ENCODE data around the gene SLC35F3.
"Not testable (repeated sequence)": the region's sequence is repeated elsewhere in the genome, so short reads cannot be mapped to it uniquely, and the experiment has no call there.

The SLC35F3 gene

DNA sequence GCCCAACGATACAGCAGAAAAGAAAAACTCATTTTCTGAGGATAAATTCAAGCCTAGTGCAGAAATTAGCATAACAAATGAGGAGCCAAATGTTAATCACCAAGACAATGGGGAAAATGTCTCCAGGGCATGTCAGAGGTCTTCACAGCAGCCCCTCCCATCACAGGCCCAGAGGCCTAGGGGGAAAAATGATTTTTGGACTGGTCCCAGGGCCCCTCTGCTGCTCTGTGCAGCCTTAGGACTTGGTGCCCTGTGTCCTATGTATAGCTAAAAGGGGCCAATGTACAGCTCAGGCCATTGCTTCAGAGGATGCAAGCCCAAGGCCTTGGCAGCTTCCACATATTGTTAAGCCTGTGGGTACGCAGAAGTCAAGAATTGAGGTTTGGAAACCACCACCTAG is 13.3 kb upstream of the SLC35F3 start:
- POLR2A ChIA-PET; H3K27ac ChIP-seq (ENCODE audit: insufficient read depth in 1 of 2, low read depth in 1 of 2, low read length in 2 of 2, poor library complexity in 1 of 2, severe bottlenecking in 2 of 2); H3K4me3 ChIP-seq (ENCODE audit: control insufficient read depth in 1 of 7, extremely low read depth in 1 of 7, insufficient read depth in 4 of 7, low read depth in 2 of 7, low read length in 6 of 7); DNase-seq; H3K27me3 ChIP-seq (replicated peaks in 2 of 5; ENCODE audit: control insufficient read depth in 4 of 5, insufficient read depth in 5 of 5, low read length in 4 of 5); CTCF ChIA-PET; H3K4me1 ChIP-seq (ENCODE audit: control extremely low read depth in 1 of 4, control insufficient read depth in 4 of 4, insufficient read depth in 4 of 4, low read length in 3 of 4); H3K36me3 ChIP-seq (ENCODE audit: control insufficient read depth in 4 of 4, insufficient read depth in 4 of 4, low read length in 3 of 4): not testable (repeated sequence)
- H3K9me3 ChIP-seq (ENCODE audit: control extremely low read depth in 1 of 5, control insufficient read depth in 4 of 5, insufficient read depth in 2 of 5, low read depth in 1 of 5, low read length in 4 of 5), result peaks cover 0 to 10% (median 2%) of the 10 kb centered on the region in 5 experiments
- WGBS (ENCODE audit: insufficient coverage), result 100% methylated on average over 2 of the region's 2 CpGs

DNA sequence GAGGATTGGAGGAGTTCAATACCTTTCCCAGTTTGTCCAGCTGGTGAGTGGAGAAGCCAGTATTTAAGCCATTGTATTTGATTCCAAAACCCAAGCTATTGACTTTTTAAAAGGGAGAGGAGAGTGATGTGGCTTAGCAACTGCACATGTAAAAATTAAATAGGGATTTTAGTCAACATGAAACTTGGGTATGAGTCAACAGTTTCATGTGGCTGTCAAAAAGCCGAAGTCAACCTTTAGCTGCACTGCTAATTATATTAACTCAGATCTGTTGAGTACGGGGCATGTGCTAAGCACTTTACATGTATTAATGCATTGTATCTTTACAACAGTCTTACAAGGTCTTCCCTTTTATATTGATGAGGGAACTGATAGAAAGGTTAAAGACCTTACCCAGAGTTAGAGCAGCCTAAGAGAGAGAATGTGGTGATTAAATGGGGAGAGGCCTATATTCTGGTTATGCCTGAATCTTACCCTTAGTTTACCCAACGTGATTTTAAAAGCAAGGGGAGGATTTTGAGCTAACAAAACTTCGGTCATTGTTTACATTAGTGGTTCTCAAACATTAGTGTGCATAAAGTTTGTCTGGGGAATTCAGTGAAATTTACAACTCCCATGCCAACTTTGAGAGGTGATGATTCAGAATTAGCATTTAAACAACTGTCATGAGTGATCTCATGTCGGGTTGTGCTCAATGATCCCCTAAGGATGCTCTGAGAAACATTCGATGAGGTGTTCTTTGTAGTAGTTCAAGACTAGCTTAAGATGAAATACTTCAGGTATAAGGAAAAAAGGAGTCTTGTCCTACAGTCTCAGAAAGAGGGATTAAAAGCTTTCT is 6.9 kb upstream of the SLC35F3 start:
- no peaks in the 10 kb centered on the region for H3K4me1 ChIP-seq (ENCODE audit: control extremely low read depth in 1 of 4, control insufficient read depth in 4 of 4, insufficient read depth in 4 of 4, low read length in 3 of 4)
- H3K27me3 ChIP-seq (replicated peaks in 2 of 5; ENCODE audit: control insufficient read depth in 4 of 5, insufficient read depth in 5 of 5, low read length in 4 of 5), result peaks cover 2 to 11% (median 7%) of the 10 kb centered on the region in 5 experiments
- 88% methylated on average over 4 of the region's 6 CpGs for WGBS (ENCODE audit: insufficient coverage)
- POLR2A ChIA-PET, result no interaction called here
- H3K4me3 ChIP-seq (ENCODE audit: control insufficient read depth in 1 of 7, extremely low read depth in 1 of 7, insufficient read depth in 4 of 7, low read depth in 2 of 7, low read length in 6 of 7), result no peak overlapping the region
- H3K27ac ChIP-seq (ENCODE audit: insufficient read depth in 1 of 2, low read depth in 1 of 2, low read length in 2 of 2, poor library complexity in 1 of 2, severe bottlenecking in 2 of 2), result no peak overlapping the region
- no peak for DNase-seq
- H3K36me3 ChIP-seq (ENCODE audit: control insufficient read depth in 4 of 4, insufficient read depth in 4 of 4, low read length in 3 of 4), result no peaks in the 10 kb centered on the region
- H3K9me3 ChIP-seq (ENCODE audit: control extremely low read depth in 1 of 5, control insufficient read depth in 4 of 5, insufficient read depth in 2 of 5, low read depth in 1 of 5, low read length in 4 of 5), result peaks cover 0 to 4% (median 0%) of the 10 kb centered on the region in 5 experiments
- CTCF ChIA-PET, result no interaction called here

DNA sequence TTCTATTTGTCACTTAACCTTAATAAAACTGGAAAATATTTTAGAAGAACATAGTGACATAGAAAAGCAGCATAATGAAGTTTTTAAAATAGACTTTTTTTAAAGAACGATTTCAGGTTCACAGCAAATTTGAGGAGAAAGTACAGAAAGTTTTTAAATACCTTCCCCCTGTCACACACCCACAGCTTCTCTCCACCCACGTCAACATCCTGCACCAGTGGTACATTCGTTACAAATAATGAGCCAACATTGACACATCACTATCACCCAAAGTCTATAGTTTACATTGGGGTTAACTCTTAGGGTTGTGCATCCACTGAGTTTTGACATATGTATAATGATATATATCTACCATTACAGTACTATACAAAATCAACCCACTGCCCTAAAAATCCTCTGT is 3.0 kb upstream of the SLC35F3 start:
- Histone ChIP-seq H3K4me3 (ENCODE audit: control insufficient read depth in 1 of 7, extremely low read depth in 1 of 7, insufficient read depth in 4 of 7, low read depth in 2 of 7, low read length in 6 of 7) (no peak overlapping the region), H3K27me3 (replicated peaks in 2 of 5; ENCODE audit: control insufficient read depth in 4 of 5, insufficient read depth in 5 of 5, low read length in 4 of 5) (peaks cover 13 to 49% (median 31%) of the 10 kb centered on the region in 5 experiments), H3K9me3 (ENCODE audit: control extremely low read depth in 1 of 5, control insufficient read depth in 4 of 5, insufficient read depth in 2 of 5, low read depth in 1 of 5, low read length in 4 of 5) (peaks cover 0 to 4% (median 3%) of the 10 kb centered on the region in 5 experiments), H3K27ac (ENCODE audit: insufficient read depth in 1 of 2, low read depth in 1 of 2, low read length in 2 of 2, poor library complexity in 1 of 2, severe bottlenecking in 2 of 2) (no peak overlapping the region), H3K4me1 (ENCODE audit: control extremely low read depth in 1 of 4, control insufficient read depth in 4 of 4, insufficient read depth in 4 of 4, low read length in 3 of 4) (peaks cover 0 to 15% (median 10%) of the 10 kb centered on the region in 4 experiments), H3K36me3 (ENCODE audit: control insufficient read depth in 4 of 4, insufficient read depth in 4 of 4, low read length in 3 of 4) (no peaks in the 10 kb centered on the region)
- 80% methylated on average over 1 of the region's 3 CpGs for WGBS (ENCODE audit: insufficient coverage)
- CTCF ChIA-PET, result no interaction called here
- POLR2A ChIA-PET, result no interaction called here
- no peak for DNase-seq

DNA sequence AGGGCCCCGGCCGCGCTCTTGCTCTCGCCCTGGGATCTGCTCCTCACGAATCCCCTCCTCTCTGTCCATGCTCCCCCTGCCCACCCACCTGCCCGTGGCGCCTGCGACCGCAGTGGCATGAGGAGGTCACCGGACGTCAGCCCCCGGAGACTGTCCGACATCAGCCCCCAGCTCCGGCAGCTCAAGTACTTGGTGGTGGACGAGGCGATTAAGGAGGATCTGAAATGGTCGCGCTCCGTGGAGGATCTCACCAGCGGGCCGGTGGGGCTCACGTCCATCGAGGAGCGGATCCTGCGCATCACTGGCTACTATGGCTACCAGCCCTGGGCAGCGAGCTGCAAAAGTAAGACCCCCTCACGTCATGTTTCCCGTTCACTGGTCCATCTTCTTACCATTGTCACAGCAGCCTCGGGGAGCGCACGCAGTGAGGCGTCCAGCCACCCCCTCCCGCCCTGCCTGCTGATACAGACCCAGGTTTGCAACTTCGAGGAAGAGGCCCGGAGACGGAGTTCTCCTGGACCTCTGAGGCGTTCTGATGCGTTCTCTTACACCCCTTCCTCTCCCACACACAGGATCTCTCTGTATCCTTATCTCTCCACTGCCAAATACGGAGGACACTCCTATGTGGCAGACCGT is 1.1 kb downstream of the SLC35F3 start:
- Histone ChIP-seq H3K4me3 (ENCODE audit: control insufficient read depth in 1 of 7, extremely low read depth in 1 of 7, insufficient read depth in 4 of 7, low read depth in 2 of 7, low read length in 6 of 7) (peak overlapping the region in 4 of 7 experiments; percentile 4 to 58 (median 38)), H3K4me1 (ENCODE audit: control extremely low read depth in 1 of 4, control insufficient read depth in 4 of 4, insufficient read depth in 4 of 4, low read length in 3 of 4) (peaks cover 0 to 15% (median 10%) of the 10 kb centered on the region in 4 experiments), H3K27me3 (replicated peaks in 2 of 5; ENCODE audit: control insufficient read depth in 4 of 5, insufficient read depth in 5 of 5, low read length in 4 of 5) (peaks cover 17 to 73% (median 33%) of the 10 kb centered on the region in 5 experiments), H3K27ac (ENCODE audit: insufficient read depth in 1 of 2, low read depth in 1 of 2, low read length in 2 of 2, poor library complexity in 1 of 2, severe bottlenecking in 2 of 2) (no peak overlapping the region), H3K9me3 (ENCODE audit: control extremely low read depth in 1 of 5, control insufficient read depth in 4 of 5, insufficient read depth in 2 of 5, low read depth in 1 of 5, low read length in 4 of 5) (peaks cover 0 to 3% (median 0%) of the 10 kb centered on the region in 5 experiments), H3K36me3 (ENCODE audit: control insufficient read depth in 4 of 4, insufficient read depth in 4 of 4, low read length in 3 of 4) (no peaks in the 10 kb centered on the region)
- CTCF ChIA-PET, result no interaction called here
- WGBS (ENCODE audit: insufficient coverage), result 9% methylated on average over 24 of the region's 40 CpGs
- POLR2A ChIA-PET, result no interaction called here
- DNase-seq, result peak in 1 of 3 donors; percentile 5

- ChIA-PET CTCF (no interaction called here), POLR2A (no interaction called here)
- peak in 1 of 3 donors; percentile 1 for DNase-seq
These were observed 2.7 kb downstream of the SLC35F3 start for GRCh38 chr1:233907151-233907550.

GRCh38 chr1:233908092-233908491 is 3.6 kb downstream of the SLC35F3 start:
- Histone ChIP-seq H3K9me3 (ENCODE audit: control extremely low read depth in 1 of 5, control insufficient read depth in 4 of 5, insufficient read depth in 2 of 5, low read depth in 1 of 5, low read length in 4 of 5) (peaks cover 0 to 3% (median 0%) of the 10 kb centered on the region in 5 experiments), H3K27ac (ENCODE audit: insufficient read depth in 1 of 2, low read depth in 1 of 2, low read length in 2 of 2, poor library complexity in 1 of 2, severe bottlenecking in 2 of 2) (no peak overlapping the region), H3K4me1 (ENCODE audit: control extremely low read depth in 1 of 4, control insufficient read depth in 4 of 4, insufficient read depth in 4 of 4, low read length in 3 of 4) (peaks cover 0 to 15% (median 10%) of the 10 kb centered on the region in 4 experiments), H3K27me3 (replicated peaks in 2 of 5; ENCODE audit: control insufficient read depth in 4 of 5, insufficient read depth in 5 of 5, low read length in 4 of 5) (peaks cover 20 to 64% (median 23%) of the 10 kb centered on the region in 5 experiments), H3K4me3 (ENCODE audit: control insufficient read depth in 1 of 7, extremely low read depth in 1 of 7, insufficient read depth in 4 of 7, low read depth in 2 of 7, low read length in 6 of 7) (no peak overlapping the region), H3K36me3 (ENCODE audit: control insufficient read depth in 4 of 4, insufficient read depth in 4 of 4, low read length in 3 of 4) (no peaks in the 10 kb centered on the region)
- ChIA-PET POLR2A (no interaction called here), CTCF (interaction anchor here (0.6 kb wide), 2 partner anchors 9 to 1750 kb away, joined by 3 to 4 read pairs; no protein-coding TSS in a partner anchor)
- DNase-seq, result no peak

More at GRCh38 chr1:233907151-233907550, 2.7 kb downstream of the SLC35F3 start:
- Histone ChIP-seq H3K36me3 (ENCODE audit: control insufficient read depth in 4 of 4, insufficient read depth in 4 of 4, low read length in 3 of 4) (no peaks in the 10 kb centered on the region), H3K9me3 (ENCODE audit: control extremely low read depth in 1 of 5, control insufficient read depth in 4 of 5, insufficient read depth in 2 of 5, low read depth in 1 of 5, low read length in 4 of 5) (peaks cover 0 to 3% (median 0%) of the 10 kb centered on the region in 5 experiments), H3K4me1 (ENCODE audit: control extremely low read depth in 1 of 4, control insufficient read depth in 4 of 4, insufficient read depth in 4 of 4, low read length in 3 of 4) (peaks cover 0 to 15% (median 10%) of the 10 kb centered on the region in 4 experiments), H3K27ac (ENCODE audit: insufficient read depth in 1 of 2, low read depth in 1 of 2, low read length in 2 of 2, poor library complexity in 1 of 2, severe bottlenecking in 2 of 2) (no peak overlapping the region), H3K27me3 (replicated peaks in 2 of 5; ENCODE audit: control insufficient read depth in 4 of 5, insufficient read depth in 5 of 5, low read length in 4 of 5) (peaks cover 20 to 67% (median 28%) of the 10 kb centered on the region in 5 experiments), H3K4me3 (ENCODE audit: control insufficient read depth in 1 of 7, extremely low read depth in 1 of 7, insufficient read depth in 4 of 7, low read depth in 2 of 7, low read length in 6 of 7) (no peak overlapping the region)

DNA sequence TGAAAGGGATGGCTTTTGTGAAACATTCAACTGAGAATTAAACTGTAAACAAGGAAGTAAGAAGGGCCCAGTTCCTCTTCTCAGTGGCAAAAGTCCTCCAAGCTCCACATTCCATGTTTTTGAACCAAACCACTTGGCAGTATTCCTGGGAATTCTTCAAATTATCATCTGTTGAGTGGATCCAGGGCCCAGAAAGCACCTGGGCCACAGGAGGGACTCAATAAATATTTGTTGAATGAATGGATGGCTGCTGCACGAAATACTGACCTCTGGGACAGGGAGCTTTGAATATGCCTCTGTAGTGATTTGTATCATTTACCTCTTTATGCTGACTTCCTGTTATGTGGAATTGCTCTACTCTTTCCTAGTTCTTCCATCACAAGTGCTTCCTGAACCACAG is 4.7 kb downstream of the SLC35F3 start:
- H3K27ac ChIP-seq (ENCODE audit: insufficient read depth in 1 of 2, low read depth in 1 of 2, low read length in 2 of 2, poor library complexity in 1 of 2, severe bottlenecking in 2 of 2), result no peak overlapping the region
- H3K4me1 ChIP-seq (ENCODE audit: control extremely low read depth in 1 of 4, control insufficient read depth in 4 of 4, insufficient read depth in 4 of 4, low read length in 3 of 4), result peaks cover 0 to 15% (median 9%) of the 10 kb centered on the region in 4 experiments
- no peak overlapping the region for H3K4me3 ChIP-seq (ENCODE audit: control insufficient read depth in 1 of 7, extremely low read depth in 1 of 7, insufficient read depth in 4 of 7, low read depth in 2 of 7, low read length in 6 of 7)
- ChIA-PET POLR2A (no interaction called here), CTCF (no interaction called here)
- H3K36me3 ChIP-seq (ENCODE audit: control insufficient read depth in 4 of 4, insufficient read depth in 4 of 4, low read length in 3 of 4), result no peaks in the 10 kb centered on the region
- no CpG with 5 or more reads among the region's 1 CpG for WGBS (ENCODE audit: insufficient coverage)
- no peak for DNase-seq
- no peaks in the 10 kb centered on the region for H3K9me3 ChIP-seq (ENCODE audit: control extremely low read depth in 1 of 5, control insufficient read depth in 4 of 5, insufficient read depth in 2 of 5, low read depth in 1 of 5, low read length in 4 of 5)
- H3K27me3 ChIP-seq (replicated peaks in 2 of 5; ENCODE audit: control insufficient read depth in 4 of 5, insufficient read depth in 5 of 5, low read length in 4 of 5), result peaks cover 13 to 58% (median 19%) of the 10 kb centered on the region in 5 experiments

Data from common myeloid progenitor, CD34-positive (primary cell).